Right lobe of liver (tissue), 4 donors: ENCODE results near the gene POU3F2.

ENCODE experiments used
- POLR2A ChIP-seq: fragments of 450-650 bp; IDR thresholded peaks from one replicate; pipeline ENCODE4 v1.6.1; 2017; ENCODE audit warnings: antibody characterized with exemption, mild to moderate bottlenecking
- TF ChIP-seq, protein P1 (sequence below), 4 donors: fragments of 200-600 bp in 3 of 4; fragments of 450-650 bp in 1 of 4; IDR thresholded peaks; one replicate each; pipeline versions ENCODE4 v1.5.1 to v1.8.0; 2016 to 2022; ENCODE audit warnings: antibody characterized with exemption in 4 of 4, mild to moderate bottlenecking in 2 of 4
- donor health status: DM: no; HTN: no; CAD: no.
- donor health status: DM: no; HTN: no; CAD: no.
- donor health status: DM: no; HTN: yes; CAD: no.

DNA sequence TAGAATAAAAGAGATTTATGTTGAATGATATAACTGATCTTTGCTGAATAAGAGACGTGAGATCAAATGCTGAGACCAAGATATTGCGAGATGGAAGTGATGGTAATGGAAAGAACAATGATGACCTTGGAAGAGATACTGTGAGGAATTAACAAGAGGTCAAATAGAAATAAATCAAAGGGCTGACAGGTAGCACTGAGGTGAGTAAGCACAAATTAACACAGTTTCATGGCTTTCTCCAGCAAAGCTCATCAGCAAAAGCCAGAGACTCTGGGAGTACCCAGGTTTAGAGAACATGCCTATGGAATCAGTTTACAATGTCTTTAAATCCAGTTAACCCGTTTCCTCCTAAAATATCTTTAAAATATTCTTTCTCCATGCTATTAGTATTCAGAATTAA, 53.3 kb downstream of the POU3F2 start:
- TF ChIP-seq, protein P1, sequence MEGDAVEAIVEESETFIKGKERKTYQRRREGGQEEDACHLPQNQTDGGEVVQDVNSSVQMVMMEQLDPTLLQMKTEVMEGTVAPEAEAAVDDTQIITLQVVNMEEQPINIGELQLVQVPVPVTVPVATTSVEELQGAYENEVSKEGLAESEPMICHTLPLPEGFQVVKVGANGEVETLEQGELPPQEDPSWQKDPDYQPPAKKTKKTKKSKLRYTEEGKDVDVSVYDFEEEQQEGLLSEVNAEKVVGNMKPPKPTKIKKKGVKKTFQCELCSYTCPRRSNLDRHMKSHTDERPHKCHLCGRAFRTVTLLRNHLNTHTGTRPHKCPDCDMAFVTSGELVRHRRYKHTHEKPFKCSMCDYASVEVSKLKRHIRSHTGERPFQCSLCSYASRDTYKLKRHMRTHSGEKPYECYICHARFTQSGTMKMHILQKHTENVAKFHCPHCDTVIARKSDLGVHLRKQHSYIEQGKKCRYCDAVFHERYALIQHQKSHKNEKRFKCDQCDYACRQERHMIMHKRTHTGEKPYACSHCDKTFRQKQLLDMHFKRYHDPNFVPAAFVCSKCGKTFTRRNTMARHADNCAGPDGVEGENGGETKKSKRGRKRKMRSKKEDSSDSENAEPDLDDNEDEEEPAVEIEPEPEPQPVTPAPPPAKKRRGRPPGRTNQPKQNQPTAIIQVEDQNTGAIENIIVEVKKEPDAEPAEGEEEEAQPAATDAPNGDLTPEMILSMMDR (IDR thresholded peaks at IDR 0.05): no peak
- no peak for TF ChIP-seq POLR2A
